Nephron progenitor cell (in vitro differentiated cells): Measurements from ENCODE around the gene NTM.

Source experiments
- DNase-seq: peaks from one replicate; pipeline ENCODE4 v3.0.0; 2021
- H3K27ac Mint-ChIP-seq: 2 replicates; pipeline ENCODE4 v1.8.0; 2021; ENCODE audit warnings: mild to moderate bottlenecking, moderate library complexity, mixed read lengths
- H3K27me3 Mint-ChIP-seq: 2 replicates; pipeline ENCODE4 v1.8.0; 2021; ENCODE audit warnings: mild to moderate bottlenecking, low read depth, mixed read lengths; ENCODE audit not compliant: poor library complexity
- H3K36me3 Mint-ChIP-seq: 2 replicates; pipeline ENCODE4 v1.8.0; 2021; ENCODE audit warnings: low read depth, mixed read lengths
- H3K4me1 Mint-ChIP-seq: 2 replicates; pipeline ENCODE4 v1.8.0; 2021; ENCODE audit warnings: mixed read lengths
- H3K4me3 Mint-ChIP-seq: 2 replicates; pipeline ENCODE4 v1.8.0; 2021; ENCODE audit warnings: mild to moderate bottlenecking, moderate library complexity, mixed read lengths
- H3K9me3 Mint-ChIP-seq: 2 replicates; pipeline ENCODE4 v1.8.0; 2021; ENCODE audit warnings: mild to moderate bottlenecking, moderate library complexity, mixed read lengths
- TF ChIP-seq, protein P1 (sequence below): fragments of 200-600 bp; sonication (generic); IDR thresholded peaks from 2 replicates; pipeline ENCODE4 v1.5.0; 2021; ENCODE audit warnings: antibody characterized with exemption

Gene NTM

DNA sequence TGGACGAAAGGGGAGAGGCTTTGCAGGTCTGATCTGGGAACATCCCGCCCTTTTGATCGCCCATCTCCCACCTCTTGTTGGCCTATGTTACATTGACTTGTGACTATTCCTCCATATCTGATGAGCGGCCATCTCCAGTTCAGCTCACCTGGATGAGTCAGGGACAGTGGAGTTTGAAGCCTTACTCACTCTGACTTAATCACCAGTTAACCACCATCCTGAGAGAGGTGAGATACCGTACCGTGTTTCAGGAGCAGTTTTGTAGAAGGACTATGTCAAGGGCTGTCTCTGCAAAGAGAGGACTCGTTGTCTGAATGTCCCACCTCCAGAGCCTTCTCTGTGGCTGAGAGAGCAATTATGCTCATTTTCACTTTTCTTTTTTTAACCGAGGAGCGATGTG, 771.7 kb downstream of the NTM start:
- DNase-seq, result no peak
- no peaks in the 10 kb centered on the region for H3K4me1 Mint-ChIP-seq
- H3K27ac Mint-ChIP-seq, result no peak overlapping the region
- H3K4me3 Mint-ChIP-seq, result no peak overlapping the region
- H3K9me3 Mint-ChIP-seq, result no peaks in the 10 kb centered on the region
- TF ChIP-seq, protein P1, sequence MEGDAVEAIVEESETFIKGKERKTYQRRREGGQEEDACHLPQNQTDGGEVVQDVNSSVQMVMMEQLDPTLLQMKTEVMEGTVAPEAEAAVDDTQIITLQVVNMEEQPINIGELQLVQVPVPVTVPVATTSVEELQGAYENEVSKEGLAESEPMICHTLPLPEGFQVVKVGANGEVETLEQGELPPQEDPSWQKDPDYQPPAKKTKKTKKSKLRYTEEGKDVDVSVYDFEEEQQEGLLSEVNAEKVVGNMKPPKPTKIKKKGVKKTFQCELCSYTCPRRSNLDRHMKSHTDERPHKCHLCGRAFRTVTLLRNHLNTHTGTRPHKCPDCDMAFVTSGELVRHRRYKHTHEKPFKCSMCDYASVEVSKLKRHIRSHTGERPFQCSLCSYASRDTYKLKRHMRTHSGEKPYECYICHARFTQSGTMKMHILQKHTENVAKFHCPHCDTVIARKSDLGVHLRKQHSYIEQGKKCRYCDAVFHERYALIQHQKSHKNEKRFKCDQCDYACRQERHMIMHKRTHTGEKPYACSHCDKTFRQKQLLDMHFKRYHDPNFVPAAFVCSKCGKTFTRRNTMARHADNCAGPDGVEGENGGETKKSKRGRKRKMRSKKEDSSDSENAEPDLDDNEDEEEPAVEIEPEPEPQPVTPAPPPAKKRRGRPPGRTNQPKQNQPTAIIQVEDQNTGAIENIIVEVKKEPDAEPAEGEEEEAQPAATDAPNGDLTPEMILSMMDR, result no peak
- peaks cover 21% of the 10 kb centered on the region for H3K27me3 Mint-ChIP-seq
- no peaks in the 10 kb centered on the region for H3K36me3 Mint-ChIP-seq

GRCh38 chr11:132142554-132142953, 772.1 kb downstream of the NTM start:
- H3K27ac Mint-ChIP-seq, result no peak overlapping the region
- H3K9me3 Mint-ChIP-seq, result no peaks in the 10 kb centered on the region
- H3K4me1 Mint-ChIP-seq, result no peaks in the 10 kb centered on the region
- peaks cover 23% of the 10 kb centered on the region for H3K27me3 Mint-ChIP-seq
- no peaks in the 10 kb centered on the region for H3K36me3 Mint-ChIP-seq
- no peak for DNase-seq
- TF ChIP-seq, protein P1, result no peak
- H3K4me3 Mint-ChIP-seq, result no peak overlapping the region

- Mint-ChIP-seq H3K4me1 (no peaks in the 10 kb centered on the region), H3K27me3 (peaks cover 15% of the 10 kb centered on the region), H3K4me3 (no peak overlapping the region), H3K27ac (no peak overlapping the region), H3K9me3 (no peaks in the 10 kb centered on the region), H3K36me3 (no peaks in the 10 kb centered on the region)
- DNase-seq, result no peak
- TF ChIP-seq, protein P1, result no peak
Measured at GRCh38 chr11:132147464-132147863, 777.0 kb downstream of the NTM start.

GRCh38 chr11:132154781-132155180, 784.4 kb downstream of the NTM start:
- H3K36me3 Mint-ChIP-seq, result no peaks in the 10 kb centered on the region
- peaks cover 11% of the 10 kb centered on the region for H3K4me1 Mint-ChIP-seq
- peaks cover 17% of the 10 kb centered on the region for H3K27me3 Mint-ChIP-seq

GRCh38 chr11:132158091-132158490, 787.7 kb downstream of the NTM start:
- Mint-ChIP-seq H3K36me3 (no peaks in the 10 kb centered on the region), H3K27me3 (peaks cover 14% of the 10 kb centered on the region), H3K9me3 (no peaks in the 10 kb centered on the region), H3K4me3 (no peak overlapping the region), H3K4me1 (peaks cover 11% of the 10 kb centered on the region), H3K27ac (no peak overlapping the region)
- TF ChIP-seq, protein P1, result peak; percentile 27
- DNase-seq, result no peak

More at GRCh38 chr11:132154781-132155180, 784.4 kb downstream of the NTM start:
- H3K27ac Mint-ChIP-seq, result no peak overlapping the region
- TF ChIP-seq, protein P1, result no peak
- no peak overlapping the region for H3K4me3 Mint-ChIP-seq
- H3K9me3 Mint-ChIP-seq, result no peaks in the 10 kb centered on the region
- DNase-seq, result no peak

- DNase-seq, result no peak
- H3K36me3 Mint-ChIP-seq, result no peaks in the 10 kb centered on the region
- H3K27me3 Mint-ChIP-seq, result peaks cover 11% of the 10 kb centered on the region
- H3K27ac Mint-ChIP-seq, result no peak overlapping the region
- TF ChIP-seq, protein P1, result no peak
- H3K4me3 Mint-ChIP-seq, result no peak overlapping the region
- no peaks in the 10 kb centered on the region for H3K9me3 Mint-ChIP-seq
- H3K4me1 Mint-ChIP-seq, result peaks cover 11% of the 10 kb centered on the region
Measured at GRCh38 chr11:132158696-132159095, 788.3 kb downstream of the NTM start.
